ENCODE measurements around the gene CAMK4. TPM values are rescaled to one million over a fixed set of nuclear protein-coding genes. Genes with fewer than 3 reads are reported as not detected.

CAMK4 gene
- total RNA-seq, 1 donor from 2014 or later: 2.7 TPM

GRCh38 chr5:111439473-111440075 lies 215.4 kb downstream of the CAMK4 start:
- ATAC-seq (no peak), DNase-seq (no peak)
- intact Hi-C loops (cut with DNase I): no loop called here
- TF ChIP-seq CTCF (IDR thresholded peaks at IDR 0.05): no peak
- no peaks in the 10 kb centered on the region for H3K27me3 ChIP-seq (ENCODE audit: low read depth)
- H3K9me3 ChIP-seq: no peaks in the 10 kb centered on the region
- H3K36me3 ChIP-seq: no peaks in the 10 kb centered on the region
- H3K4me3 ChIP-seq: no peak overlapping the region
- no peak overlapping the region for H3K27ac ChIP-seq
- H3K4me1 ChIP-seq: no peaks in the 10 kb centered on the region

- Histone ChIP-seq H3K36me3 (no peaks in the 10 kb centered on the region), H3K4me3 (no peak overlapping the region), H3K27ac (no peak overlapping the region), H3K27me3 (ENCODE audit: low read depth) (no peaks in the 10 kb centered on the region), H3K9me3 (no peaks in the 10 kb centered on the region), H3K4me1 (no peaks in the 10 kb centered on the region)
- intact Hi-C loops (cut with DNase I): no loop called here
- ATAC-seq (no peak), DNase-seq (no peak)
- TF ChIP-seq CTCF (IDR thresholded peaks at IDR 0.05): no peak
Measured at GRCh38 chr5:111447099-111447498, 222.9 kb downstream of the CAMK4 start.

- Histone ChIP-seq H3K4me3 (no peak overlapping the region), H3K27me3 (ENCODE audit: low read depth) (no peaks in the 10 kb centered on the region), H3K9me3 (no peaks in the 10 kb centered on the region), H3K36me3 (no peaks in the 10 kb centered on the region), H3K27ac (no peak overlapping the region), H3K4me1 (no peaks in the 10 kb centered on the region)
- intact Hi-C loops (cut with DNase I): no loop called here
- TF ChIP-seq CTCF (IDR thresholded peaks at IDR 0.05): no peak
- DNase-seq (no peak), ATAC-seq (no peak)
Measured at GRCh38 chr5:111447822-111448221, 223.6 kb downstream of the CAMK4 start.

GRCh38 chr5:111453295-111453694 lies 229.1 kb downstream of the CAMK4 start:
- H3K9me3 ChIP-seq: no peaks in the 10 kb centered on the region
- H3K27me3 ChIP-seq (ENCODE audit: low read depth): no peaks in the 10 kb centered on the region
- no peak for TF ChIP-seq CTCF (IDR thresholded peaks at IDR 0.05)
- no peaks in the 10 kb centered on the region for H3K4me1 ChIP-seq
- H3K27ac ChIP-seq: no peak overlapping the region
- no peak for DNase-seq
- no peaks in the 10 kb centered on the region for H3K36me3 ChIP-seq
- ATAC-seq: no peak
- no peak overlapping the region for H3K4me3 ChIP-seq
- intact Hi-C loops (cut with DNase I): no loop called here

GRCh38 chr5:111453747-111454146 lies 229.6 kb downstream of the CAMK4 start:
- no peaks in the 10 kb centered on the region for H3K9me3 ChIP-seq
- no peak overlapping the region for H3K27ac ChIP-seq
- no peaks in the 10 kb centered on the region for H3K4me1 ChIP-seq
- no peak overlapping the region for H3K4me3 ChIP-seq
- H3K27me3 ChIP-seq (ENCODE audit: low read depth): no peaks in the 10 kb centered on the region
- no peak for TF ChIP-seq CTCF (IDR thresholded peaks at IDR 0.05)
- no peak for DNase-seq
- ATAC-seq: no peak
- H3K36me3 ChIP-seq: no peaks in the 10 kb centered on the region
- intact Hi-C loops (cut with DNase I): no loop called here

Data from lower lobe of right lung (tissue), 2 donors.